Measurements from ENCODE around the gene DCAF12L2. TPM values are rescaled to one million over a fixed set of nuclear protein-coding genes. Genes with fewer than 3 reads are reported as not detected.

Gene DCAF12L2
- total RNA-seq: 0.11 and 0.25 TPM in 2 replicates

DNA sequence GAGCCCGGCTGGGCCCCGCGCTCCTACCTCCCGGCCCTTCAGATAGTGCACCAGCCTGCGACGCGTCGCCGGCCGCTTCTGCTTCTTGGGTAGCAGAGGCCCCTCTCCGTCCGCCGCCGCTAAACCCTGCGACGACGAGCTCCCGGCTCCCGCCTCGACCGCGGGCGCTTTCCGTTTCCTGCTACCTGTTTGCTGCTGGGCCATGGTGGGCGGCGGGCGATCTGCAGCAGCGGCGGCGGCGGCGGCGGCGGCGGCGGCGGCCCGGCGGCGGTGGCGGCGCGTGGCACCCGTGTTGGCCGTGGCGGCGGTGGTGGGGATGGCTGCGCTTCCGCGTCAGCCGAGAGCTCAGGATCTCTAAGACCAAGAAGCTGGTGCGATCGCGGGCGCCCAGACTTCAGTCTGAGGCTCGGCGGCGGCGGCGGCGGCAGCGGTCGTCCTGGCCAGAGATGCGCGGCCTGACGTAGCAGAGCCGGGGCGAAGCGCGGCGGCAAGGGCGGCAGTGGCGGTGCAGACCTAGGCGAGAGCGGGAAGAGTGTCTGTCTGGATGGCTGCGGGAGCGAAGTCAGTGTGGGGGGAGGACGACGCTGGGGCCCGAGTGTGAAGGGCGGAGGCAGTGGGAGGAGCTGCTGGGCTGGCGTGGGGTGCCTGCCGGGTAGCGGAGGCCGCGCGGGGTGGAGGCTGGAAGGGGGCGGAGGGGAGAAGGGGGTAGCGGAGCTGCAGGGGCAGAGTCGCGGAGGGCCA, at the start of gene DCAF12L2:
Gene DCAF12L2 (minus strand): TSS at position 569 of the 741 bp plus-strand sequence. CDS start 365 bp downstream, at position 204.

